ENCODE measurements around the gene CNTN4.

DNA sequence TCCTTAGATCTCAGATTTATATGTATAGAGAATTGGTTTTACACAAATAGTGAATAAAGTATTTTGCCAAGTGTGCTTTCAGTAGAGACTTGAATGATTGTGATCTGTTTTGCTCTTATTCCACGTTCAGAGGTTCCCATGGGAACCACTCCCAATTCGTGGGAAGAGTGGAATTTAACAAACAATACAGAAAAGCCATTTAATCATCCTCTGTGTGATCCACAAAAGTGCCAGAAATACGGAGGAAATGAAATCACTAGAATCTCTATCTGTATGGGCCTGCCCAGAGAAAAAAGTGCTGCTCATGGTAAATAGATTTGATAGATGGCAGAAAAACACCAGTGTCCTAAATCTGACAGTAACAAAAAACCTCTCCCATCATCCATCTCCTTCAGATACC is 56.0 kb downstream of the CNTN4 start:
- TF ChIP-seq CTCF (IDR thresholded peaks at IDR 0.05; ENCODE audit: insufficient read depth, low read depth, low read length) (no peak), EZH2 (IDR thresholded peaks at IDR 0.05; ENCODE audit: insufficient read depth, low read length) (no peak)
